ENCODE results near the gene COX7B2. TPM values are rescaled to one million over a fixed set of nuclear protein-coding genes. Genes with fewer than 3 reads are reported as not detected.

COX7B2 gene
- total RNA-seq, 3 donors from 2014 or later, result not detected

DNA sequence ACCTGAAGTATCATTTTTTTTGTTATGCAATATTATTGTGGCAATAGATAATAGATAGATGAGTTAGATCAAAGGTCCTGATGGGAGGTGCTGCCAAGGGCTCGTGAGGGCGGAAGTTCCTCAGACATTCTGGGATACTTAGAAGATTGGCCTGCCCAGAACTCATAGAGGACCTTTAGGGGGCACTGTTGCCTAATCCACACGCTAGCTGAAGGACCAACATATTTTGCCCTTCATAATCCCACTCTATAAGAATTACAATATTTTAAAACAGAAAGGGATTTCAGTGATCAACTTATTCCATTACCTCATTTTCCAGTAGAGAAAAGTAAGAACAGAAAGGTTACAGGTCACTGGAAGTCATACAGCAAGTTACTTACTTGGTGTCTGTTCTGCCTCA is 22.9 kb upstream of the COX7B2 start:
- H3K27ac ChIP-seq, result no peak overlapping the region
- intact Hi-C loops (cut with DNase I; ENCODE audit: low total_unique reads), result no loop called here
- no peak for TF ChIP-seq POLR2AphosphoS5 (IDR thresholded peaks at IDR 0.05)
- TF ChIP-seq POLR2A (IDR thresholded peaks at IDR 0.05), result no peak
- TF ChIP-seq, protein P1, sequence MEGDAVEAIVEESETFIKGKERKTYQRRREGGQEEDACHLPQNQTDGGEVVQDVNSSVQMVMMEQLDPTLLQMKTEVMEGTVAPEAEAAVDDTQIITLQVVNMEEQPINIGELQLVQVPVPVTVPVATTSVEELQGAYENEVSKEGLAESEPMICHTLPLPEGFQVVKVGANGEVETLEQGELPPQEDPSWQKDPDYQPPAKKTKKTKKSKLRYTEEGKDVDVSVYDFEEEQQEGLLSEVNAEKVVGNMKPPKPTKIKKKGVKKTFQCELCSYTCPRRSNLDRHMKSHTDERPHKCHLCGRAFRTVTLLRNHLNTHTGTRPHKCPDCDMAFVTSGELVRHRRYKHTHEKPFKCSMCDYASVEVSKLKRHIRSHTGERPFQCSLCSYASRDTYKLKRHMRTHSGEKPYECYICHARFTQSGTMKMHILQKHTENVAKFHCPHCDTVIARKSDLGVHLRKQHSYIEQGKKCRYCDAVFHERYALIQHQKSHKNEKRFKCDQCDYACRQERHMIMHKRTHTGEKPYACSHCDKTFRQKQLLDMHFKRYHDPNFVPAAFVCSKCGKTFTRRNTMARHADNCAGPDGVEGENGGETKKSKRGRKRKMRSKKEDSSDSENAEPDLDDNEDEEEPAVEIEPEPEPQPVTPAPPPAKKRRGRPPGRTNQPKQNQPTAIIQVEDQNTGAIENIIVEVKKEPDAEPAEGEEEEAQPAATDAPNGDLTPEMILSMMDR (IDR thresholded peaks at IDR 0.05), result no peak
- no peak overlapping the region for H3K4me3 ChIP-seq
- H3K9me3 ChIP-seq, result no peaks in the 10 kb centered on the region
- no peaks in the 10 kb centered on the region for H3K4me1 ChIP-seq
- H3K27me3 ChIP-seq, result no peaks in the 10 kb centered on the region
- H3K36me3 ChIP-seq, result no peaks in the 10 kb centered on the region
- no peak for DNase-seq (ENCODE audit: low spot score in 2 of 2)

DNA sequence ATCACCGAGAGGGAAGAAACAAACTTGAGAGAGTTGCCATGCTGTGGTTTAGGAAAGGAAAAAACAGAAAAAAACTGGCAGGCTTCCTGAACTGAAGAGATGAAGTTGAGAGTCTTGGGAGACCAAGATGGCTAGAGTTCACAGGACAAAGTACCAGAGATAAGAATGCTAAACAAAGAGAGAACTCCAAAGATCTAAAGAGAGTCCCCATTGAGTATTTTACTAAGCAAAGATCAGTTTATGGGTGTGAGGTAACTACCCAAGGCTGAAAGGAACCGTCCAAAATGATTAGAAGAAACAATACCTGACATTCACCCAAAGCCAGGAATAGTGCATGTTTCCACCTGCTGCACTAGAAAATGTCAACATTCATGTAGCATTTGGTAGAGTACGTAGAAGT is 21.8 kb upstream of the COX7B2 start:
- no peaks in the 10 kb centered on the region for H3K9me3 ChIP-seq
- H3K4me1 ChIP-seq, result no peaks in the 10 kb centered on the region
- H3K36me3 ChIP-seq, result no peaks in the 10 kb centered on the region
- intact Hi-C loops (cut with DNase I; ENCODE audit: low total_unique reads), result no loop called here
- no peak overlapping the region for H3K4me3 ChIP-seq
- DNase-seq (ENCODE audit: low spot score in 2 of 2), result no peak
- H3K27ac ChIP-seq, result no peak overlapping the region
- TF ChIP-seq POLR2A (IDR thresholded peaks at IDR 0.05) (no peak), POLR2AphosphoS5 (IDR thresholded peaks at IDR 0.05) (no peak)
- no peaks in the 10 kb centered on the region for H3K27me3 ChIP-seq

DNA sequence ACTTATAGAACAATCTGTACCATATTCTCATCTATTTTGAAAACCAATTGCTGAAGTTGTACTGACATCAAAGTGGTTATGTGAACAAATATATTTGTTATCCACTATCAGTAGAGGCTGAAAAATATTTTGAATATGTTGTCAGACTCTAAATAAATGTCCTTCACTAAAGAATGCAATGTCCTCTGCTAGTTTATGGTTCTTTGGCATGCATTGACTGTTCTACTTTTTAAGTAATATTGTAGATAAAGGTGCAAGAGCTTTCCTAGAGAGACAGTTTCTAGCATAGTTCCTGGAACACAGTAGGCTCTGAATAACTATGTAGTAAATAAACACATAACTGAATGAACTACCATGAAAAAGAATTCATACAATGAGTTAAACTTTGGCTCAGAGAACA is 18.2 kb upstream of the COX7B2 start:
- H3K27ac ChIP-seq, result no peak overlapping the region
- H3K9me3 ChIP-seq, result no peaks in the 10 kb centered on the region
- H3K27me3 ChIP-seq, result no peaks in the 10 kb centered on the region
- no peaks in the 10 kb centered on the region for H3K36me3 ChIP-seq
- DNase-seq (ENCODE audit: low spot score in 2 of 2), result no peak
- TF ChIP-seq POLR2A (IDR thresholded peaks at IDR 0.05) (no peak), POLR2AphosphoS5 (IDR thresholded peaks at IDR 0.05) (no peak)
- TF ChIP-seq, protein P1 (IDR thresholded peaks at IDR 0.05), result no peak
- no peak overlapping the region for H3K4me3 ChIP-seq
- intact Hi-C loops (cut with DNase I; ENCODE audit: low total_unique reads), result loop anchor here (5.0 kb wide), 1 partner anchor 75 kb away; no protein-coding TSS in a partner anchor
- H3K4me1 ChIP-seq, result no peaks in the 10 kb centered on the region

DNA sequence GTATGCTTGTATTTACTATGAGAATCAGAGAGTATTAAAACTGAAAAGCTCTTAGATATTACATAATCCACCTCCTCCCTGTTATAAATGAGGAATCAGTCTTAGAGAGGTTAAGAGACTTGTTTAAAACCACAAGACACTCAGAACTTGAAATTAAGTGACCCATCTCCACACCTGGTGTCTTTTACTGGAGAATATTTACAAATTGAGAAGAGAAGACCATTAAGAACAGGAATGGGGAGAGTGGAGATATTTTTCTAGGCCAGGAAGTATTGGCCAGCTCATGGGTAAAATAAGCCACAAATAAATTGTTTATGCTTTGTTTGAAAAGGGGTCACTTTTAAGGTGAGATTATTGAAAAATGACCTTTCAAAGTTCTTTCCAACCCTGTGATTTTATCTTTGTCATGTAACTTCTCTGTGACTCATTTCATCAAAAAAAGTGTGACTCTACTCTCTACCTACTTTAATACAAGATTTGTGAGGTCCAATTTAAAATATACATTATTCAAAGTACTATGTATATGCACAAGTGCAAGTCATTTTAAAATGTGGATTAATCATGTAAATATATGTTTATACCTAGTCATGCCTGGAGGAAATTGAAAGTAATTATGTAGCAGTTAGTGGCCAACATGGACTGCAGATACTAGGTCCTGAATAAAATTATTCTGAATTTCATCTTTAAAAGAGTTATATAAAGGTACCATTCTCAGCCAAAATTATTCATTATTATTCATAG is 15.9 kb upstream of the COX7B2 start:
- Histone ChIP-seq H3K4me3 (no peak overlapping the region), H3K36me3 (no peaks in the 10 kb centered on the region), H3K9me3 (no peaks in the 10 kb centered on the region), H3K4me1 (no peaks in the 10 kb centered on the region), H3K27ac (no peak overlapping the region), H3K27me3 (no peaks in the 10 kb centered on the region)
- intact Hi-C loops (cut with DNase I; ENCODE audit: low total_unique reads), result loop anchor here (5.0 kb wide), 1 partner anchor 77 kb away; no protein-coding TSS in a partner anchor
- no peak for DNase-seq (ENCODE audit: low spot score in 2 of 2)
- TF ChIP-seq, protein P1 (IDR thresholded peaks at IDR 0.05), result no peak

DNA sequence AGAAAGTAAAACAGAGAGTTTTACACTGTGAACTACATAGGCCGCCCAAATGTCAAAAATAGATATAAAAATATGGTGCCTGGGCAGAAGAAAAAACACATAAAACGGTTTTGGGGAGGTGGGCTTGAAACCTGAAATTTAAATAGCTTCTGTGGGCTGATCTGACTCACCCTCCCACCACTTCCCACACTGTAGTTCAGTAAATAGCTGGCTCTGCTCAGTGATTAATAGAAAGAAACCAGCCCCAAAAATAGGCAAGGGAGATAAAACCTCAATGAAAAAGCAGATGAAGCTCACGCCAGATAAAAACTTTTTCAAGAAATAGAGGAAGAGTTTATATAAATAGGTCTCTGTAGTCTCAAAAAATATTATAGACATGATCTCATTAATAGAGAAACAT is 13.2 kb upstream of the COX7B2 start:
- no peak overlapping the region for H3K4me3 ChIP-seq

DNA sequence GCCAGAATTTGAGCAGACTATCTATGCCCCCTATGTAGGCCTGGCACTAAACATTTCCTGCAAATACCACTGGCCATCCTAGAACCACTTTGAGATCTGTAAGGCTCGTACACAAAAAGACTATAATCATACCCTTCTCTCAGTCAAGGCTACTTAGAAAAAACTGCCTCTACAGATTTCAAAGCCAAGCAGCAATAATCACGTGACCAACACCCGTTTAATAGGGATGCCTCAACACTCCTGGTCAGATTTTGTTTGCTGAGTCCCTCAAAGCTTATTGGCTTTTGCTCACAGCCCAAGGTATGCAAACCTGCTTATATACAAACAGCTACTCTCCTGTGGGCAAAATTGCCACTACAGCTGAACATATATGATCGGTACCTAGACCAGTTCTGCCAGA is 897 bp downstream of the COX7B2 start:
- no peak overlapping the region for H3K4me3 ChIP-seq
- DNase-seq (ENCODE audit: low spot score in 2 of 2), result no peak
- H3K9me3 ChIP-seq, result no peaks in the 10 kb centered on the region
- no peaks in the 10 kb centered on the region for H3K27me3 ChIP-seq
- no peak for TF ChIP-seq POLR2AphosphoS5 (IDR thresholded peaks at IDR 0.05)
- TF ChIP-seq, protein P1 (IDR thresholded peaks at IDR 0.05), result no peak
- no peaks in the 10 kb centered on the region for H3K4me1 ChIP-seq
- no peak overlapping the region for H3K27ac ChIP-seq
- intact Hi-C loops (cut with DNase I; ENCODE audit: low total_unique reads), result no loop called here
- H3K36me3 ChIP-seq, result no peaks in the 10 kb centered on the region

More for the DNA sequence above, 13.2 kb upstream of the COX7B2 start:
- H3K9me3 ChIP-seq, result no peaks in the 10 kb centered on the region
- H3K27me3 ChIP-seq, result no peaks in the 10 kb centered on the region
- H3K27ac ChIP-seq, result no peak overlapping the region
- TF ChIP-seq POLR2A (IDR thresholded peaks at IDR 0.05) (no peak), POLR2AphosphoS5 (IDR thresholded peaks at IDR 0.05) (no peak)
- intact Hi-C loops (cut with DNase I; ENCODE audit: low total_unique reads), result no loop called here
- no peak for DNase-seq (ENCODE audit: low spot score in 2 of 2)
- H3K4me1 ChIP-seq, result no peaks in the 10 kb centered on the region
- no peaks in the 10 kb centered on the region for H3K36me3 ChIP-seq

All from breast epithelium (tissue), 4 donors.